ENCODE results near the gene QSOX2.

The QSOX2 gene

DNA sequence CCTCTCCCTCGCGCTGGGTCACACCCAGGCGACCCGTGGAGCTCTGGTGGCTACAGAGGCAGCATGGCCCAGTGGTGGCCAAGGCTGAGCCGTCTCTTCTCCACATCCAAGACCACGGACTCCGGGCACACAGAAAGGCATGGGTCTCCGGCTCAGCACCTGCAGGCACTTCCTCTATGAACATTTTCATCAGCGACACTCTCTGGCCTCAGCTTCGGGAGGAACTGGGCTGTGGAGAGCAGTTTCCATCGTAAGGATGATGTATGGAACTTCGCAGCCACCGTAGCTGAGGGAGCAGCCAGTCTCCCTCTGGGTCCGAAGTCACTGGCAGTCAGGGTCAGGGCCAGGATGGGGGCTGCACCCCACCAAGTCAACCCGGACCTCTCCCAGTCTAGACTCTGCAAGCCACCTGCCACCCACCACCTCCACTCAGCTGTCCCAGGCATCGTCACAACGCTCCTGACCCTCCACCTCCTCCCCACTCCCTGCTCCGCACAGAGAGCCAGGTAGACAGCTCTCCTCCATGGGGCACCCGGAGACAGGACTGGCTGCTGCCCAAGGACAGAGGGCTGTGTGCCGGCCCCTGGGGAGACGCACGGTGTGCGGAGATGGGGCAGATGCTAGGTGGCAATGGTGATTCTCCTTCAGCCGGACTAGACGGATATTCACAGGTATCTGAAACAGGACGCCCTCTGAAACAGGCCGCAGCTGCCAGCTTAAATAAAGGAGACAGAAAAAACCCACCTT is 9.7 kb downstream of the QSOX2 start:
- no peak for FAIRE-seq

GRCh38 chr9:136235171-136235570 is 10.4 kb downstream of the QSOX2 start:
- FAIRE-seq, result no peak

DNA sequence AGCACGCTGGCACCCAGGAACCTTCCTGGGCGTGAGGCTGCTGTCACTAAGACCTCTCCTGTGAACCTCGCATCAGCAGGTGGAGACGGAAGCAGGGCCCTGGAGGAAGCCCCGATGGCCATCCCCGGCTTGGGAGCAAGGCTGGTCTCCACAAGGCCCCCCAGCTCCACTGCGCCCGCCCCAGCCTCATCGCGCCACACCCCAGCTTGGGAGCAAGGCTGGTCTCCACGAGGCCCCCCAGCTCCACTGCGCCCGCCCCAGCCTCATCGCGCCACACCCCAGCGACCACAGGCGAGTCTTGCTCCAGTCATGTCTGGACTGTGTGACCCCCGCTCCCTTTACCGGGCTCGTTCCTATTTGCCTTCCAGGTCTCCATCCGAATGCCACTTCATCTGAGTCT is 11.0 kb downstream of the QSOX2 start:
- no peak for FAIRE-seq

DNA sequence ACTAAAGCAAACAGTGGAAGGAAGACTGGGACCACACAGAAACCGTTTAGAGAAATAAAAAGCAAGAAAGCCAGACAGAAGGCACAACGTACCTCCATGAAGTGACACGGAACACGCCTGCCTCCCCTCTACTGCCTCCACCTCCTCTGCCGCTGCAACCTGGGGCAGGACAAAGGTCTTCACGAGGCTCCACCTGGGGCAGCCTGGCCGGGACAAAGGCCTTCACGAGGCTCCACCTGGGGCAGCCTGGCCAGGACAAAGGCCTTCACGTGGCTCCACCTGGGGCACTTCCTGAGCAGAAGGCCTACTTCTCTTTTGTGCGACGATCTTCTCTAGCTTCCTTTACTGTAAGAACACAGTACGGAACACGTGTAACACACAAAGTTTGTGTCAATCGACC is 11.7 kb downstream of the QSOX2 start:
- no peak for FAIRE-seq

- no peak for FAIRE-seq
Measured at GRCh38 chr9:136233411-136233810, 12.2 kb downstream of the QSOX2 start.

DNA sequence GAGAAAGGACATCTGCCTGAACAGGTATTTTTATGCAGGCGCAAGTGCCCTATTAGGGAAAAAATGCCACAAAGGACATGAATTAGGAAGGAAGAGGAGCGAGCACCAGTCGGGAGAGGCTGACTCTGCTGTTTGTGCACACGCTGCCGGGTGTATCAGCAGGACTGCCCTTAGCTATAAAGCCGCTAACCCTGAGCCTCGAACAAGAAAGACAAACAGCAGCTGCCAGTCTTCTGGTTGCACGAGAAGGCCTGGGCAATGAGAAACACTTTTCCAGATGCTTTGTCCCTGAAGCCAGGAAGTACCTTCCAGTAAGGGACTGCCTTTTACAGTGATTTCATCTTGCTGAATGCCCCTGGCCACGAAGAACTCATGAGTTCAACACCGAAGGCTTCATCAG is 12.6 kb downstream of the QSOX2 start:
- no peak for FAIRE-seq

GRCh38 chr9:136231478-136232297 is 13.9 kb downstream of the QSOX2 start:
- no peak for FAIRE-seq

DNA sequence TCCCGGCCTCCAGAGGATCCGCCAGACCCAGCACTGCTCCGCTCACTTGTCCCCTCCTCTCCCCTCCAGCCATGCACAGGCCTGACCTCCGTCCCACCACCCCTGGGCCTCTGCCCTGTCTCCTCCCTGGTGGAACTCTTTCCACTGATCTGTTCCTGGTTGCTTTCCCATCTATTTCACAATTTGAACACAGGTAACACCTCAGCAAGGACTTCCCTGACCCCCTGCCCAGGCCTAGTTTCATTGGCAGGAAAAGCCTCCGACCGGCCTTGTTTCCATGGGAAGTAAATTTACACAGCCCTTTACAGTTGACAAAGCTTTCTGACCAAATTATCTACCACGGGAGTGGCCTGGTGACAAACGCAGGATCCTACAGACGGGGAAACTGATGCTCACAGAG is 14.8 kb downstream of the QSOX2 start:
- FAIRE-seq, result no peak

DNA sequence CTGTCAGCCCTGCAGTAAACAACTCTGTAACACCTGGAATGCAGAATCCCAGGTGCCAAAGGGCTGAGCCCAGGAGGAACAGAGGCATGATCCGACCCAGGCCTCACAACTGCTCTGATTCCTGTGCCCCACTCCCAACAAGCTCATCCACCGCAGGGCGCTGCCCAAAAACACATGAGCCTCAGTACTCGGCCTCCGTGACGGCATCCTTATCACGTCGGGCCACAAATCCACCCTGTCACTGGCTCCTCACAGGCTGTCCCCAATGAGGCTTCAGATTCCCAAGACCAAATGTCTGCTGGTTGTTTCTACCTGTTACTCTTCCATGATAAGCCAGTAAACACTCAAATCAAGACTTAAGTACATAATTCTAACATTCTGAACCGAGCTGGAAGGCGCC is 15.2 kb downstream of the QSOX2 start:
- FAIRE-seq, result no peak

- FAIRE-seq, result no peak
Measured at GRCh38 chr9:136229096-136230065, 16.2 kb downstream of the QSOX2 start.

DNA sequence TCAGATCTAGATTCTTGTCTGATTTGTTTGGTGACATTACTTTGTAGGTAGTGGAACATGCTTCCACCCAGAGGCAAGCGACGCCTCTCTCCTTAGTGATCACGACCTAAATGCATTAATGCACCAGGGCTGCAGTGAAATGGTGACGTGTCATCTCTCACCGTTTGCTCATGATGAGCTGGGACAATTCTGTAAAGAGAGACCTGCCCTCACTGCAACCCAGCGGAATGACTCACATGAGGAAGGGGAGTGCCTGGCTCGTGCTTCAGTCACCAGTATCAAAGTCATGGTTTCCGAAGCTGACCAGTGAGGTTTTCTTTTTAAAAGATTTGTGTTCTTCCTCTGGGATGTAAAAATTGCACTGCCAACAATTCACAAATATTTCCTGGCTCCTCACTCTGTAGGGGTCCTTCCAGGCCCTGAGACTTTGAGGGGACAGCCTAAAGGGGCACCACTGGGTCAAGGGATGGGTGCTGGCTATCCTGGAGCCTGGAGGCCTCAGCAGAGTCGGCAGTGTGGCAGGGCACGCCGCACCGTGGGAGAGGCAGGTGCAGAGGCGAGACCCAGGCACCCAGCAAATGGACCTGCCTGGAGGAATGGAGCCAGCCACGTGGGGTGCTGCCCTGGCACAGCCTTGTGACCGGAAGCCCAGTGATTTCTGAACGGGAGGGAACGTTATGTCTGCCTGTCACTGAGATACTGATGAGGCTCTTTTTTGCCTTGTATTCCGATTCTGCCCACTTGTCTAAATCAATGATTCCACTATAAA is 17.3 kb downstream of the QSOX2 start:
- no peak for FAIRE-seq

GRCh38 chr9:136226680-136227407 is 18.8 kb downstream of the QSOX2 start:
- no peak for FAIRE-seq

DNA sequence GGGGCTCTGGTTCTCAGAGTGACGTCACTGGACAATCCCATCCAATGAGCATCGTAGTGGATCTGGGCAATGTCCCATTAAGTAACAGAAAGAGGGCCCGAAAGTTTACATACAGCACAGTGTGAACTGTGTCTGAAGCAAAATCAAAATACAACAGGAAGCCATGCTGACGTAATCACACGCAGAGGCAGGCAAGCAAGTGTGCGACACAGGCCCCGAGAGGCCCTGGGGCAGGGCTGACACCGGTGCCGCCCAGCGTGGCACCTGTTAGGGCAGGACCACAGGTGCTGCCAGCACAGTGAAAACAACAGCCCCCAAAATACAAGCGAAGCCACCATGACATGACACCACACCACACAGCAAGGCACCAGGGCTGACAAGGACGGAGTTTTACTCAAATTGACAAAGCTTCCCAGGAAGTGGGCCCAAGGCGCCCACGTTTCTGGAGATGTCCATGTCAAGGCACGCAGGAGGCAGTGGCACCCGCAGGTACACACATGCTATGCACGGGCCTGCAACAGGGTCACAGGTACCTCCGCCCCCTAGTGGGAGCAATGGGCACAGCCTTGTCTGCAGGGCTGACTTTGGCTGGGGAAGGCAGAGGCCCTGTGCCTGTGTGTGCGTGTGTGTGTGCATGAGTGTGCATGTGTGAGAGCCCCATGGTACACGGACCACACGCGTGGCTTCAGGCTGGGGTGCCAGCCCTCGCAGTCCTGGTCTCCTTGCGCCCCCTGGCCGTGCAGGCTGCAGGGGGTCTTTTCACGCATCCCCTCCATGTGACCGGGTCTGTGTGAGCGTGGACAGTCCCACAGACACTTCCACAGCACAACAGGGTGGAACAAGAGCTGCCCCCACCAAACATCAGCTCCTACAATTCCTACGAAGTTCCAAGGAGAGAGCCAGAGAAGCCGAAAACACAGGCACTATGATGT is 19.6 kb downstream of the QSOX2 start:
- FAIRE-seq, result no peak

DNA sequence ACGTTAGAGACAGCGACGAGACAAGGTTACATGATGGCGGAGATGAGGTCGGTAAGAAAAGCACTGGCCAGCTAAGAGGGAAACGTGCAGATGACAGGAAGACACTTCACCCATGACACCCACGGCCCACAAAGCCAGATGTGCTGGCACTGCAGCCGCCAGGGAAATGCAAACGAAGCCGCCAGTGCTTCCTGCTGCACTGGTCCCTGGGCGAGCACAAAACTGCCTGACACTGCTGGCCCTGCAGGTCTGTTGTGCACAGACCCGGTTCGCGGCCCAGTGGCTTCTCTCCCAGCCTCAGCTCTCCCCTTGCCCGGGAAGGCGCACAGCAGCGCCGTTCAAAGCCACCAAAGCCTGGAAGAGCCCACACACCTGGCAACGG is 20.3 kb downstream of the QSOX2 start:
- no peak for FAIRE-seq

GRCh38 chr9:136223871-136224640 is 21.6 kb downstream of the QSOX2 start:
- FAIRE-seq, result no peak

DNA sequence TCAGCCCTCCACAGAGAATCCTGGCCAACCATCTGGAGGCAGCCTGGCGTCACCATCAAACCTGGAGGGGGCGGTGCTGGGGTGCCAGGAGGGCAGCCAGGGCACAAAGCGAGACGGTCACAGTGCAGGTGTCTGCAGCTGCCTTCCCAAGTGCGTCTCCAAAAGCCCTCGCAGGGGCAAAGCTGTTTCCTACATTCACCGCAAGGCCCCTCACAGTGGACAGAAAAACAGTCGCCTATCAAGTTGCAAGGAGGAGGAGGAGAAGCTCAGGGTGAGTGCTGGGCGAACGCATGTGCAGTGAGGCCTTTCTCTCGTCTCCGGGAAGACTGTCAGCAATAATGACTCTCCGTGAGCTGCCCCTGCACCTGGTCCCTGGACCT is 22.7 kb downstream of the QSOX2 start:
- no peak for FAIRE-seq

- no peak for FAIRE-seq
Measured at GRCh38 chr9:136222166-136222905, 23.3 kb downstream of the QSOX2 start.

- no peak for FAIRE-seq
Measured at GRCh38 chr9:136220017-136220729, 25.4 kb downstream of the QSOX2 start.
